Skeletal muscle cell (primary cell): ENCODE measurements around the gene COL19A1.

Source experiments
- DNase-seq: peaks from one replicate; pipeline ENCODE4 v3.0.0-alpha.2; 2010; ENCODE audit warnings: low read depth
- H3K4me3 ChIP-seq: 2 replicates; pipeline ENCODE4 v1.5.1; 2011; ENCODE audit warnings: low read depth, mild to moderate bottlenecking, control low read depth, low read length, moderate library complexity

Gene COL19A1

GRCh38 chr6:70103798-70104197 lies 237.4 kb downstream of the COL19A1 start:
- DNase-seq = no peak

GRCh38 chr6:70107852-70108629 lies 241.7 kb downstream of the COL19A1 start:
- no peak for DNase-seq
- H3K4me3 ChIP-seq = no peak overlapping the region

More at GRCh38 chr6:70103798-70104197, 237.4 kb downstream of the COL19A1 start:
- H3K4me3 ChIP-seq = no peak overlapping the region

GRCh38 chr6:70110126-70111022 lies 244.0 kb downstream of the COL19A1 start:
- no peak for DNase-seq
- H3K4me3 ChIP-seq = no peak overlapping the region

GRCh38 chr6:70111737-70112136 lies 245.4 kb downstream of the COL19A1 start:
- no peak for DNase-seq
- H3K4me3 ChIP-seq = no peak overlapping the region

GRCh38 chr6:70112716-70113115 lies 246.4 kb downstream of the COL19A1 start:
- DNase-seq = no peak
- H3K4me3 ChIP-seq = no peak overlapping the region

- DNase-seq = no peak
- no peak overlapping the region for H3K4me3 ChIP-seq
These were observed 246.8 kb downstream of the COL19A1 start for GRCh38 chr6:70113171-70113570.

GRCh38 chr6:70118670-70119069 lies 252.3 kb downstream of the COL19A1 start:
- H3K4me3 ChIP-seq = no peak overlapping the region
- DNase-seq = no peak

- H3K4me3 ChIP-seq = no peak overlapping the region
- no peak for DNase-seq
These were observed 253.0 kb downstream of the COL19A1 start for GRCh38 chr6:70119218-70119835.

- no peak for DNase-seq
- H3K4me3 ChIP-seq = no peak overlapping the region
These were observed 258.1 kb downstream of the COL19A1 start for GRCh38 chr6:70124443-70124842.

GRCh38 chr6:70124882-70125545 lies 258.7 kb downstream of the COL19A1 start:
- DNase-seq = peak; percentile 93
- H3K4me3 ChIP-seq = no peak overlapping the region

- DNase-seq = no peak
- H3K4me3 ChIP-seq = no peak overlapping the region
These were observed 259.2 kb downstream of the COL19A1 start for GRCh38 chr6:70125602-70126001.

- no peak overlapping the region for H3K4me3 ChIP-seq
- DNase-seq = no peak
These were observed 263.0 kb downstream of the COL19A1 start for GRCh38 chr6:70129341-70129740.

- H3K4me3 ChIP-seq = no peak overlapping the region
- no peak for DNase-seq
These were observed 264.5 kb downstream of the COL19A1 start for GRCh38 chr6:70130865-70131264.

- no peak overlapping the region for H3K4me3 ChIP-seq
- DNase-seq = peak; percentile 59
These were observed 265.2 kb downstream of the COL19A1 start for GRCh38 chr6:70131528-70131927.

- DNase-seq = no peak
These were observed 266.9 kb downstream of the COL19A1 start for GRCh38 chr6:70133246-70133645.

GRCh38 chr6:70134542-70134941 lies 268.2 kb downstream of the COL19A1 start:
- DNase-seq = no peak
- H3K4me3 ChIP-seq = no peak overlapping the region

More at GRCh38 chr6:70133246-70133645, 266.9 kb downstream of the COL19A1 start:
- no peak overlapping the region for H3K4me3 ChIP-seq

- no peak for DNase-seq
These were observed 269.1 kb downstream of the COL19A1 start for GRCh38 chr6:70135219-70136160.

GRCh38 chr6:70136996-70137395 lies 270.6 kb downstream of the COL19A1 start:
- DNase-seq = no peak
- no peak overlapping the region for H3K4me3 ChIP-seq

More at GRCh38 chr6:70135219-70136160, 269.1 kb downstream of the COL19A1 start:
- no peak overlapping the region for H3K4me3 ChIP-seq
